ENCODE results near the gene PFN4.
"Not testable (repeated sequence)": the region's sequence is repeated elsewhere in the genome, so short reads cannot be mapped to it uniquely, and the experiment has no call there.

The PFN4 gene

GRCh38 chr2:24111407-24111901 is 11.7 kb downstream of the PFN4 start:
- no peak for DNase-seq (ENCODE audit: low read depth)

- DNase-seq (ENCODE audit: low read depth), result no peak
These were observed 12.4 kb downstream of the PFN4 start for GRCh38 chr2:24110660-24111303.

GRCh38 chr2:24109431-24109830 is 13.7 kb downstream of the PFN4 start:
- not testable (repeated sequence) for DNase-seq (ENCODE audit: low read depth)

DNA sequence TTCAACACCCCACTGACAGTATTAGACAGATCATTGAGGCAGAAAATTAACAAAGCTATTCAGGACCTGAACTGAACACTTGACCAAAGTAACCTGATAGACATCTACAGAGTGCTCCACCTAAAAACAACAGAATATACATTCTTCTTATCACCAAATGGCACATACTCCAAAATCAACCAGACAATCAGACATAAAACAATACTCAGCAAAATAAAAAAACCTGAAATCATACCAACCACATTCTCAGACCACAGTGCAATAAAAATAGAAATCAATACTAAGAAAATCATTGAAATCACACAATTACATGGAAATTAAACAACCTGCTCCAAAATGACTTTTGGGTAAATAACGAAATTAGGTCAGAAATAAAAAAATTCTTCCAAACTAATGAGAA is 15.8 kb downstream of the PFN4 start:
- DNase-seq (ENCODE audit: low read depth), result no peak

GRCh38 chr2:24106786-24107185 is 16.3 kb downstream of the PFN4 start:
- no peak for DNase-seq (ENCODE audit: low read depth)

DNA sequence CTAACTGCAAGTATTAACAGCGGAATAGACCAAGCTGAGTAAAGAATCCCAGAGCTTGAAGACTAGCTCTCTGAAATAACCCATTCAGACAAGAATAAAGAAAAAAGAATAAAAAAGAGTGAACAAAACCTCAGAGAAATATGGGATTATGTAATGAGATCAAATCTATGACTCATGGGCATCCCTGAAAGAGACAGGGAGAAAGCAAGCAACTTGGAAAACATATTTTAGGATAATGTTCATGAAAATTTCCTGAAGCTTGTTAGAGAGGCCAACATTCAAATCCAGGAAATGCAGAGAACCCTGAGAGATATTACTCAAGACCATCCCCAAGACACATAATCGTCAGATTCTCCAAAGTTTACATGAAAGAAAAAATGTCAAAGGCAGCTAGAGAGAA is 17.3 kb downstream of the PFN4 start:
- no peak for DNase-seq (ENCODE audit: low read depth)

- DNase-seq (ENCODE audit: low read depth), result no peak
These were observed 18.2 kb downstream of the PFN4 start for GRCh38 chr2:24104906-24105305.

DNA sequence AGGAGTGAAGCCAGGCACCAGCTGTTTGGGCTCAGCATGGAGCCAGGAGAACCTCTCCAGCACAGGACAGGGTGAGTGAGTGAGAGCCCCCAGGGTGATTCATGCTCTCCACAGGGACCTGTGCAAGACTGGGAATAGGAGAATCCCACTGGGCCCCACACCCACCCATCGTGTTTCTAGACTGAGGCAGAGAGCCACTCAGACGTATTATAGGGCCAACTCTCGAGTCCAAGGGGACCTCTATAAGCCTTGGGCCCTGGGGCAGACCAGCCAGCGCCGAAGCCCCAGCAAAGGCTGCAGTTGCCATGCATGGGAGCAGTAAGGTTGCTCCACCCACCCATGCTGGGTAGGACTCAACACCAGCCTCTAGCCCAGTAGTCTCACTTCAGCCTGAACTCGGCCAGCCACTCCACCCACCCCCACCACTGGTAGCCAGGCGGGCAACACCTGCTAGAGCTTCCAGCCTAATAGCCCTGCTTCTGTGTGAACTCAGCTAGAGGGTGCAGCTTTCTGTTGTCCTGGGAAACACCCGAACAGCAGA is 19.0 kb downstream of the PFN4 start:
- no peak for DNase-seq (ENCODE audit: low read depth)

- no peak for DNase-seq (ENCODE audit: low read depth)
These were observed 20.5 kb downstream of the PFN4 start for GRCh38 chr2:24102677-24103076.

- DNase-seq (ENCODE audit: low read depth), result no peak
These were observed 21.1 kb downstream of the PFN4 start for GRCh38 chr2:24101992-24102391.

GRCh38 chr2:24100732-24101131 is 22.4 kb downstream of the PFN4 start:
- DNase-seq (ENCODE audit: low read depth), result not testable (repeated sequence)

- DNase-seq (ENCODE audit: low read depth), result not testable (repeated sequence)
These were observed 27.9 kb downstream of the PFN4 start for GRCh38 chr2:24095171-24095677.

- DNase-seq (ENCODE audit: low read depth), result not testable (repeated sequence)
These were observed 29.9 kb downstream of the PFN4 start for GRCh38 chr2:24093270-24093669.

DNA sequence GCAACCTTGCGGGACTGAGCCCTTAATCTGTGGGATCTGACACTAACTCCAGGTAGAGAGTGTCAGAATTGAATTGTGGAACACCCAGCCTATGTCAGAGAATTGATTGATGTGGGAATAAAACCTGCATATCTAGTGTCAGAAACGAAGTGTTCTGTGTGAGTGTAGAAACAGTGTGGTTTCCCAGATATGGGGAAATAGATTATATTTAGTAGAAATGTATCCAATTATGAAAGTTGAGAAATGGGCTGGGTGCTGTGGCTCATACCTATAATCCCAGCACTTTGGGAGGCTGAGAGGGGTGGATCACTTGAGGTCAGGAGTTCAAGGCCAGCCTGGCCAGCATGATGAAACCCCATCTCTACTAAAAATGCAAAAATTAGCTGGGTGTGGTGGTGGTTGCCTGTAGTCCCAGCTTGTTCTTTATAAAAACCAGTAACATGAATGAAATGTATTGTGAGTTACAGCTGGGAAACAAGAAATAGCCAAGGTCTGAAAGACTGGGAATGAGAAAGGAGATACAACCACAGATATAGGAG is 34.2 kb downstream of the PFN4 start:
- DNase-seq (ENCODE audit: low read depth), result no peak

DNA sequence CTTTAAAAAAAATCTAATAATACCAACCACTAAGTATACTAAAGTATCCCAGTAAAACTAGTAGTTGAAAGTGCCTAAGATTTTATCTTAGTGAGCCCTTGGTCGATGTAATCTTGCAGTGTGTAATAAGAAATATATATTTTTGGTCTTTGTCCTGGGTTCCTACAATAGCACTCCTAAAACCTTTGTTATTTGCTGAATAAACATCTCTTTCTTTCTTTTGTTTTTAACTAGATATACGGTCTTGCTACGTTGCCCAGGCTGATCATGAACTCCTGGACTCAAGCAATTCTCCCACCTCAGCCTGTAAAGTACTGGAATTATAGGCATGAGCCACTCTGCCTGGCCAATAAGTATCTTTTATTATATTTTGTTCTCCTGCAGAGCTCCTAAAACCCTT is 36.1 kb downstream of the PFN4 start:
- no peak for DNase-seq (ENCODE audit: low read depth)

GRCh38 chr2:24086241-24086640 is 36.9 kb downstream of the PFN4 start:
- no peak for DNase-seq (ENCODE audit: low read depth)

- DNase-seq (ENCODE audit: low read depth), result no peak
These were observed 38.0 kb downstream of the PFN4 start for GRCh38 chr2:24085200-24085489.

- DNase-seq (ENCODE audit: low read depth), result peak; percentile 54
These were observed 38.5 kb downstream of the PFN4 start, which contains the start of gene TP53I3 for GRCh38 chr2:24084386-24085199. TP53I3 (minus strand) TSS chr2:24084834; CDS start chr2:24084326, 508 bp downstream.

GRCh38 chr2:24083567-24084385 is 39.4 kb downstream of the PFN4 start:
- peak; percentile 39 for DNase-seq (ENCODE audit: low read depth)

DNA sequence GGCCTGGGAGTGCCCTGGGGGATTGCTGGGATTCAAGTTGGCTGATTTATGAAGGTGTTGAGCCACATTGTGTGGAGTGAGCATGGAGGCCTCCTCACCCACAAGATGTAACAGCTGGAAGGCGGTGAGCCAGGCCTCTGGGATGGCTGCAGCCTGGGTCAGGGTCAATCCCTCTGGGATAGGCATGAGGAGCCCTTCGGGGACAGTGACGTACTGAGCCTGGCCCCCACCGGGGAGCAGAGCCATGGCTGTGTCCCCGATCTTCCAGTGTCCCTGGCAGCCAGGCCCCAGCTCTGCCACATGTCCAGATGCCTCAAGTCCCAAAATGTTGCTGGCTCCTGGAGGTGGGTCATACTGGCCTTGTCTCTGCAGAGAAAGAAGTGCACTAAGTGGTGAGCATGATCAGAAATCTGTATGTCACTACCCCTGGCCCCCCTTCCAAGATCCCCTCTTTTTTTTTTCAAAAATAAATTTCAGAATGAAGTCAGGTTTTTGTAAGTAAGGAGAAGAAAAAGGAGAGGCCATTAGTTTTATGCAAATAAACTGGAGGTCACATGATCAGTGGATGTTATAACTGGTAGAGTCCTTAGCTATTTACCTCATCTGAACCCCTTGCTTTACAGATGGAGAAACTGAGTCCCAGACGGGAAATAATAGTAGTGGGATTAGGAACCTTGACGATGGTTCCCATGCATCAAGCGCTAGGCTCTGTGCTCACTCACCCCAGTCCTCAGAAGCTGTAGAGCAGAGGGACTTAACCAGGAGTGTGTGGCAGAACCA is 40.2 kb downstream of the PFN4 start:
- no peak for DNase-seq (ENCODE audit: low read depth)

- no peak for DNase-seq (ENCODE audit: low read depth)
These were observed 42.4 kb downstream of the PFN4 start for GRCh38 chr2:24080701-24081100.

All from GM04503 (cell line).